GM12878 (cell line): Measurements from ENCODE around the gene DERL3.

Experiments
- CHD2 ChIP-seq: IDR thresholded peaks from 2 replicates; pipeline ENCODE4 v1.6.1; 2011; ENCODE audit warnings: low read depth, low read length, improper control_type of control experiment, borderline replicate concordance
- CTCF ChIP-seq, 3 experiments: IDR thresholded peaks in 2 of 3; conservative IDR thresholded peaks in 1 of 3; 2 replicates each; pipeline ENCODE4 v1.5.1; 2011; ENCODE audit warnings: low read depth in 3 of 3, low read length in 3 of 3, mild to moderate bottlenecking in 3 of 3, control low read depth in 2 of 3, moderate library complexity in 2 of 3, inconsistent platforms in 1 of 3, mixed read lengths in 1 of 3; ENCODE audit not compliant: control insufficient read depth in 2 of 3, insufficient read depth in 1 of 3; ENCODE audit errors: extremely low read depth in 1 of 3
- EP300 ChIP-seq, 2 experiments: fragments of 150-350 bp in 1 of 2; IDR thresholded peaks; 2 replicates each; pipeline ENCODE4 v1.6.1; 2011 to 2012; ENCODE audit warnings: low read depth in 2 of 2, low read length in 2 of 2, borderline replicate concordance in 1 of 2, improper control_type of control experiment in 1 of 2, inconsistent platforms in 1 of 2; ENCODE audit not compliant: control insufficient read depth in 1 of 2
- ETV6 ChIP-seq, 2 experiments: fragments of 450-650 bp in 1 of 2; IDR thresholded peaks in 1 of 2; conservative IDR thresholded peaks in 1 of 2; 2 replicates each; pipeline ENCODE4 v1.6.1; 2014; ENCODE audit warnings: antibody characterized with exemption in 1 of 2, borderline replicate concordance in 1 of 2, low read depth in 1 of 2, mild to moderate bottlenecking in 1 of 2, moderate library complexity in 1 of 2
- EZH2 ChIP-seq: IDR thresholded peaks from 2 replicates; pipeline ENCODE4 v1.6.1; 2012; ENCODE audit warnings: low read depth, mild to moderate bottlenecking, control low read depth, inconsistent platforms, low read length, borderline replicate concordance; ENCODE audit not compliant: control insufficient read depth
- GABPA ChIP-seq: IDR thresholded peaks from 2 replicates; pipeline ENCODE4 v1.6.1; 2014; ENCODE audit warnings: antibody characterized with exemption, low read depth, mild to moderate bottlenecking, inconsistent platforms
- HSF1 ChIP-seq: fragments of 150-350 bp; IDR thresholded peaks from 2 replicates; pipeline ENCODE4 v1.6.1; 2014; ENCODE audit warnings: mild to moderate bottlenecking, low read depth, low read length
- POLR2A ChIP-seq: IDR thresholded peaks from 2 replicates; pipeline ENCODE4 v1.6.1; 2011; ENCODE audit warnings: low read depth, mild to moderate bottlenecking, low read length
- ZBTB33 ChIP-seq: fragments of 450-650 bp; IDR thresholded peaks from 2 replicates; pipeline ENCODE4 v1.6.1; 2017; ENCODE audit warnings: mild to moderate bottlenecking
- ZNF274 ChIP-seq: IDR thresholded peaks from one replicate; pipeline ENCODE4 v1.8.0; 2011; ENCODE audit not compliant: insufficient read length, insufficient read depth
- ZNF687 ChIP-seq: fragments of 450-650 bp; IDR thresholded peaks from 2 replicates; pipeline ENCODE4 v1.6.1; 2017; ENCODE audit warnings: mild to moderate bottlenecking, moderate library complexity

- TF ChIP-seq CTCF (IDR thresholded peaks at IDR 0.05 in 2 of 3, conservative IDR thresholded peaks at IDR 0.05 in 1 of 3; ENCODE audit: control insufficient read depth in 2 of 3, extremely low read depth in 1 of 3, insufficient read depth in 1 of 3, low read depth in 3 of 3, low read length in 3 of 3) (no peak), ETV6 (conservative IDR thresholded peaks at IDR 0.05 in 1 of 2, IDR thresholded peaks at IDR 0.05 in 1 of 2; ENCODE audit: borderline replicate concordance in 1 of 2, low read depth in 1 of 2) (no peak), EP300 (IDR thresholded peaks at IDR 0.05; ENCODE audit: borderline replicate concordance in 1 of 2, control insufficient read depth in 1 of 2, low read depth in 2 of 2, low read length in 2 of 2) (no peak), CHD2 (no peak), GABPA (no peak), ZBTB33 (no peak), HSF1 (no peak), ZNF274 (no peak), ZNF687 (no peak), EZH2 (no peak), POLR2A (peak; percentile 23)
Measured at GRCh38 chr22:23837496-23837859, 1.3 kb downstream of the DERL3 start.
